ENCODE results near the gene CNTN5.

DNA sequence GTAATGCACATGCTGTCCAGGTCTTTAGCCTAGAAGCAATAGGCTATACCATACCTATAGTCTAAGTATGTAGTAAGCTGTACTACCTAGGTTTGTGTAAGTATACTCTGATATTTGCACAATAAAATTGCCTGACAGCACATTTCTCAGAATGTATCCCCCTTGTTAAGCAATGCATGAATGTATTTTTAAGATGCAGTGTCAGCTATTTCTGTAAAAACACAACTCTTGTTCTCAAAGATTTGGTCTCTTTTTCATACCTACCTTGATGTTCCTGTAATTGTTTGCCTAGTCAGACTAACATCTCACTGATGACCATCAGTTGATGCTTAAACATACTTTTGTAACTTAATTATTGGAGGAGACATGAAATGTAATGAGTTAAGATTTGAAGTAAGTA lies 619.9 kb downstream of the CNTN5 start:
- TF ChIP-seq CHD2 (IDR thresholded peaks at IDR 0.05; ENCODE audit: low read length, partially characterized antibody) = no peak
- TF ChIP-seq CTCF (IDR thresholded peaks at IDR 0.05) = no peak
- no peak for TF ChIP-seq JUND (IDR thresholded peaks at IDR 0.05)
- TF ChIP-seq TCF12 (IDR thresholded peaks at IDR 0.05) = no peak
- no peak for TF ChIP-seq TAF1 (IDR thresholded peaks at IDR 0.05; ENCODE audit: borderline replicate concordance, low read depth, low read length)
- no peak for TF ChIP-seq MEF2A (IDR thresholded peaks at IDR 0.05; ENCODE audit: borderline replicate concordance, low read depth)
- TF ChIP-seq REST (IDR thresholded peaks at IDR 0.05; ENCODE audit: low read depth, low read length) = no peak

Measured in SK-N-SH (cell line).